GM21576 (cell line): ENCODE data around the gene C10orf67.
A peak's percentile ranks its signal among the peaks of the same experiment; 100 is the strongest.
"Not testable (repeated sequence)": the region's sequence is repeated elsewhere in the genome, so short reads cannot be mapped to it uniquely, and the experiment has no call there.

Source experiments
- ATAC-seq: cut with Tn5 transposase; IDR thresholded peaks from one replicate; pipeline ENCODE4 v1.9.1; 2021; ENCODE audit warnings: mild to moderate bottlenecking, moderate library complexity; ENCODE audit not compliant: unreplicated experiment

Gene C10orf67

DNA sequence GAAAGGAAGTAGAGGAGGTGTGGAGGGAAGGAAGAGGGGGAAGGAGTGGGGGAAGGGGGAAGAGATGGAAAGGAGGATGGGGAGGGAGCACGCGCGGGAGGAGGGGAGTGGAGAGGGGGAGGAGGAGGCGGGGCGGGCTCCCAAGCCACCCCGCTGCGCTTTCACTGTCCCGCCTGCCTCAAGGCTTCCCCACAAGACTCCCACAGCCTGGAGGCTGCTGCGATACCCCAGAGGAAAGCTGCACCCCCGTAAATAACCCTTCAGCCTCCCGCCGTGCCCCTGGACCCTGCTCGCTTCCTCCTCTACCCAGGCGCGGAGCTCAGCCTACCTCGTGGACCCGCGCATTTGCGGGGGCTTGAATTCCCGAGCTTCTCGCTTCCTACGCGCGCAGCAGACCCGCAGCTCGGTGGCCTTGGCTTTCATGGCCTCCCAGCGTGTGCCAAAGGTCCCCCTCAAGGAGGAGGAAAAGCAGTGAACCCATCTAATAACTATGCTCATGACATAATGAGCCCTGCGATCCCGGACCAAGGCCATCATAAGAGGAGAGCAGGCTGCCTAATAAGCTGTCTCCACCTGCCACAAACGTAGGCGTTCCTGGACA, at the start of gene C10orf67:
TSS of gene C10orf67 (minus strand) at position 557 of the 601 bp plus-strand sequence. CDS start at position 534, 23 bp downstream.
- no peak for ATAC-seq

DNA sequence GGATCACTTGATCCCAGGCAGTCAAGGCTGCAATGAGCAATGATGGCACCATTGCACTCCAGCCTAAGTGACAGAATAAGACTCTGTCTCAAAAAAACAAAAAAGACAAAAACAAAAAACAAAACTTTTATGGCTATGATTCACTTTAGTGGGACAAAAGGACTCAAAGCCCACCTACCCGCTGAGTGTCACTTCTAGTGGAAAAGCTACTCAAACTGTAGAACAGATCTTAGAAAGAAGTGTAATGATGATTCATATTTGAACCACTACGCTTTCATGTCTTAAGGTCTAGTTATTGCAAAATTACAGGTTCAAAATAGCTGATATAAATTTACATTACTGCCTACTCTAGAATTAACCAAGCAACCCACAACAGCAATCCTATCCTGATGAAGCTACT, 47.2 kb upstream of the C10orf67 start:
- ATAC-seq: no peak

DNA sequence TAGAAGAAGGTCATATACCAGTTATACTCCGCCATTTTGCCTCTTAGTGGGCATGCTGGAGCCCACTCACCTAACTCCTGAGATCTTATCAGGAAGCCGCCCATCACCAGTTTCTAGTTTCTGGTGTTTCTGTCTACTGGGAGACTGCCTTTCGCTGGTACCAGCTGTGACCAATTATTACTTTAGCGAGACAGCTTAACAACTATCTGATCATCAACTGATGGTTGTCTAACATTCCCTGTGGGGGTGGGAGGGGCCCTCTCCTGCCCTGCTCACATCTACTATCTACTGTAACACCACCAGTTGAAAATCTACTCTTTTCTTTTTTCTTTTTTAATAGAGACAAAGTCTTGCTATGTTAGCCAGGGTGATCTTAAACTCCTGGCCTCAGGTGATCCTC, 46.2 kb upstream of the C10orf67 start:
- ATAC-seq: no peak

DNA sequence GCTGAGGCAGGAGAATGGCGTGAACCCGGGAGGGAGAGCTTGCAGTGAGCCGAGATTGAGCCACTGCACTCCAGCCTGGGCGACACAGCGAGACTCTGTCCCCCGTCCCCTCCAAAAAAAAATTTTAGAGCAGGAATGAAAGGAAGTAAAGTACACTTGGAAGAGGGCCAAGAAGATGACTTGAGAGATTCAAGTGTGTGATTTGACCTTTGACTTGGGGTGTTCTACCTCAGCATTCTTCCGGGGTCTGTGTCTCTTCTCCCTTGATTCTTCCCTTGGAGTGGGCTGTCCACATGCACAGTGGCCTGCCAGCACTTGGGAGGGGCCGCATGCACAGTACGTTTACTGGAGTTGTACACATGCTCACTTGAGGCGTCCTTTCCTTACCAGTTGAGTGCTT, 45.8 kb upstream of the C10orf67 start:
- ATAC-seq: not testable (repeated sequence)

DNA sequence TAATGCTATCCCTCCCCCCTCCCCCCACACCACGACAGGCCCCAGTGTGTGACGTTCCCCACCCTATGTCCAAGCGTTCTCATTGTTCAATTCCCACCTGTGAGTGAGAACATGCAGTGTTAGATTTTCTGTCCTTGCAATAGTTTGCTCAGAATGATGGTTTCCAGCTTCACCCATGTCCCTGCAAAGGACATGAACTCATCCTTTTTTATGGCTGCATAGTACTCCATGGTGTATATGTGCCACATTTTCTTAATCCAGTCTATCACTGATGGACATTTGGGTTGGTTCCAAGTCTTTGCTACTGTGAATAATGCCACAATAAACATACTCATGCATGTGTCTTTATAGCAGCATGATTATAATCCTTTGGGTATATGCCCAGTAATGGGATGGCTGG, 42.9 kb upstream of the C10orf67 start:
- not testable (repeated sequence) for ATAC-seq

DNA sequence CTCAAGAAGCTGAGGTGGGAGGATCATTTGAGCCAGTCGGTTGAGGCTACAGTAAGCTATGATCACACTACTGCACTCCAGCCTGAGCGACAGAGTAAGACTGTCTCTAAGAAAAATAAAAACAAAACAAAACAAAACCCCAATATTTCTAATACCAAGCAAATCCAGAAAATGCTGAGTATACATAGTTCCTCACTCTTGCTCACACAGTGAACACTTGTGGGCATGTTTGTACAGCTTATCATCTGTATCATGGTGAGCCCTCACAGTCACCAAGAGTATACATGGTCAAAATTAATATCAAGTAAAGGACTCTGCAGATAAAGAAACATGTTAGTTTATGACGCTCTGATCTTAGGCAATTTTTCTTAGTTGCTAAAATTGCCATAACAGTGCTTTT, 41.5 kb upstream of the C10orf67 start:
- no peak for ATAC-seq

DNA sequence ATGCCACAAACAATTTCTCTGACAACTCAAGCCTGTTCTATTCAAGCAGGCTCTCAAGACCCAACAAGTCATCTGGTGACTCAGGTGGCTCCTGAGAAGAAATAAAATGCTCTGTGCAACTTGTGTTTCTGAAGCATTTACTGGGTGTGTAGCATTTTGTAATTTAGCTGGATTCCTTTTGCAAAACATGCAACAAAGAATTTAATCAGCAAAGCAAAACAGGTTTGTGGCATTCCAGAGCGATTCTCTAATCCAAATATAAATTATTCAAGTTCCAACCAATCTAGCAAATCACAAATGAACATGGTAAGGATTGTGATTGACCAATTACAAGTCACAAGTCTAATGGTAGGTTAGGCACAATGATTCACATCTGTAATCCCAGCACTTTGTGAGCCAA, 39.8 kb upstream of the C10orf67 start:
- no peak for ATAC-seq

DNA sequence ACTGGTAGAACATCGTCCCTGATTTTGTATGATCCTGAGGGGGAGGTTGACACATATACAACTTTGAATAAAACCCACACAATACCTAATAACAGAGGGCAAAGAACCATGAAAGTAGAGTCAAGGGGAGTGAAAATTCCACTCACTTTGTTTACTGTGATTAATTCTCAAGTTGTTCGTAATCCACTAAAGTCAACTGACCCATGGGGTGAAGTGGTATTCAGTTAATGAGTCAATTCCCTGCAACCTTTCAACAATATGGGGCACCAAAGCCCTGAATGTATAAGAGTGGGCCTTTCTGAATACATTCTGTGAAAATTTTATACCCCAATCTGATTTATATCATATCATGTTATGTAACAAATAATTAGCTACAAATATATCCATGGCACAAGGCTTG, 39.0 kb upstream of the C10orf67 start:
- ATAC-seq: no peak

DNA sequence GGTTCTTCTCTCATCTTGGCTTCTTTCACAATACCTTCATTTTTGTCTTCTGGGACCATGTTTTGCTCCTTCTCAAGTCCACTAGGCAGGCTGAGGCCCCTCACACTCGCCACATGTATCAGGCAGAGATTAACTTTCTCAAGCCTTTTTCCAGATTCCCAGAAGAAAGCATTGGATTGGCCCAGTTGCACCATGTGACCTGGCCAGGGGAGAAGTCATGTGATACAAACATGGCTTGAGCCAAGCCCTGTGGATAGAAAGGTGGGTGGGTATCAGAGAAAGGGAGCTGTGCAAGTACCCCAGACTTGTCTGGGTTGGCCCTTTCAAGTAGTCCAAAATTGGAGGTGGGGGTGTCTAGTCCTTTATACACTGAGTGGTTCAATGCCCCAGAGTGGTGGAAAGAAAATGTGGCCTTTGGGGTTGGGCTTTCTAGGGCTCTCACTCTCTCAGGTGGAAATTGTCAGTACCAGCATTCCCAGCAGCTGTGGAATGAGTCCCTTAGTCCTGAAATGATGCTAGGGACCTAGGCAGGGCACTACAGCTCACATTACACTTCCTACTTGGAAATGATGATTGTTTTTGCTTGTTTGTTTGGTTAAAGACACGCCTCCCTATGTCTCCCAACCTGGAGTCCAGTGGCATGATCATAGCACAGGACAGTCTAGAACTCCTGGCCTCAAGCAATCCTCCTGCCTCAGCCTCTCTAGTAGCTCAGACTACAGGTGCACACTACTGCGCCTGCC, 36.9 kb upstream of the C10orf67 start:
- ATAC-seq: no peak

DNA sequence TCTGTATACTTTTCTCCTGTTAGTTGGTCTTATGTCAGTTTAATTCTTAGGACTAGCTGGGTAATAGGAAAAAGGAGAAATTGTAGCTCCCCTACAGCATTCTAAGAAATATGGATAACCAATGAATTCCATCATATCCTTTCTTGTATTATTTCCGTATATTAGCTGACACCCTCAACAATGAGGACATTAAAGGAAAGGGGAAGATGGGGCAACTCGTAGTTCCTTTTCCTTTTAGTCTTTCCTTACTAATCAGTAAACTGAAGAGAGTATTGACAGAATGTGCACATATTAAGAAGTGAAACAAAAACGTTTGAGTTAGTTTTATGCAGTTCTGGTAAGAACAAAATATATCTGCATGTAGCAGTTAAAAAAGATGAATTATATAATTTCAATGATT, 35.1 kb upstream of the C10orf67 start:
- ATAC-seq: no peak

DNA sequence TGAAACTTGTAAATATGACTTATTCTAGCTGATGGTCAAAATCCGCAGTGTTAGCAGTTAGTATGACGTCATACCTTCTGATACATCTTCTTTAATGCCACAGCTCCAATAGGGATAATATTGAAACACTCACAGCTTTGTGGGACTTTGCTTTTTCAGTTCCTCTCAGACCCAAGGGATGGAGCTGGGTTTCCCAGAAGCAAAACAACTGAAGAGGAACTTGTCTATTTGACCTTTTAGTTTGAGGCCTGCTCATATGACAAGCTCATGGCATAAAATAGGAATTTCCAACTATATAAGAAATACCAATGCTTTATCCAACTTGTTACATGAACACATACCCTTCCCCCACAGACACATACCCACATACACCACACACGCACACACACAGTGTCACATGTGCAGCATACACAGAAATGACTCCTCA, 31.6 kb upstream of the C10orf67 start:
- ATAC-seq: no peak

DNA sequence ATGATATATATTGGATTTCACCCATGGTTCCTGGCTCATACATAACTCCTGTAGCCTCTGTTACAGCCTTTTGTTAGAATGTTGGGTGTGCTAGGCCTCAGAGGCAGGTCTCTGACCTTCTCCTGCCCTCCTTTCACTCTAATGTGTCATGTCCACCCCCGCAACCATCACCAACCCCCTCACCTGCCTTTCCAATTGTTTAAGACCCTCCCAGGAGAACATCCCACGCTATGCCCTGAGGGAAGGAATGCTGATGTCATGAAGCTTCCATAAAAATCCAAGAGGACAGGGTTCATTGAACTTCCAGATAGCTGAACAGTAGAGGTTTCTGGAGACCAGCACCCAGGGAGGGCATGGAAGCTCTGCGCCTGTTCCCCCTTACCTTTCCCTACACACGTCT, 30.8 kb upstream of the C10orf67 start:
- no peak for ATAC-seq

DNA sequence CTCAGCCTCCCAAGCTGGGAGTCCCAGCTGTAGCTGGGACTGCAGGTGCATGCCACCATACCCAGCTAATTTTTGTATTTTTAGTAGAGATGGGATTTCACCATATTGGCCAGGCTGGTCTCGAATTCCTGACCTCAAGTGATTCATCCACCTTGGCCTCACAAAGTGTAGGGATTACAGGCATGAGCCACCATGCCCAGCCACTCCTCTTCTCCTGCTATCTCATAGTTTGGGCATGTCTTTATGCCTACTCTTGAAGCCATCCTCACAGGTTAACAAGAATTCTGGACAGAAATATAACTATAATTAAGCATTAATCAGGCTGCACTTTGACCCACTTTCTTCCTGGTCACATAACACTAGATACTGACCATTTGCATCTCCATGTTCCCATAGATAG, 28.6 kb upstream of the C10orf67 start:
- no peak for ATAC-seq

DNA sequence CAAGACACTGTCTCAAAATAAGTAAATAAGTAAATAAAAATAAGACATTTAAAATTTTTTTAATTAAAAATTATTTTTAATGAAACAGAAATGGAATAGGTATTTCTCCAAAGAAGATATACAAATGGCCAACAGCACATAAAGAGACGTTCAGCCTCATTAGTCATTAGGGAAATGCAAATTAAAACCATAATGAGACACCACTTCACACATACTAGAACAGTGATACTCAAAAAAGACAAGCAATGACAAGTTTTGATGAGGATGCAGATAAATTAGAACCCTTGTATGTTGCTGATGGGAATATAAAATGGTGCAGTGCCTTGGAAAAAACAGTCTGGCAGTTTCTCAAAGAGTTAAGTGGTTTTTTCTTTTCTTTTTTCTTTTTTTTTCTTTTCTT, 26.5 kb upstream of the C10orf67 start:
- ATAC-seq: no peak

DNA sequence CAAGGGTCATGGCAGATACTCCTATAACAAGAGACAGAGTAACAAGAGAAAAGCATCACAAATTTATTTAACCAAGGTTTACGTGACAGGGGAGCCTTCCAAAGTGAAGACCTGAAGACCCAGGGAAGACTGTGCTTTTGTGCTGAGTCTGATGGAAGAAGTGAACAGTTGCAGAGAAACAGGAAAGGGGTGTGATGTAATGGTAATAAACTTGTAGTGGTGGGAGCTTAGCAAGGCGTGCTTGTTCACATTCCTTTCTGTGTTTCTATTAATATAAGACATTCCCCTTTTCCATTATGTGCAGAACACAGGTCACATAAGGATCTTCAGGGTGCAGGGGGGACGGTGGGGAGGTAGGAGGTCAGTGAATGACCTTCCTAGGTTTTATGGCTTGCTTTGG, 25.5 kb upstream of the C10orf67 start:
- ATAC-seq: no peak

DNA sequence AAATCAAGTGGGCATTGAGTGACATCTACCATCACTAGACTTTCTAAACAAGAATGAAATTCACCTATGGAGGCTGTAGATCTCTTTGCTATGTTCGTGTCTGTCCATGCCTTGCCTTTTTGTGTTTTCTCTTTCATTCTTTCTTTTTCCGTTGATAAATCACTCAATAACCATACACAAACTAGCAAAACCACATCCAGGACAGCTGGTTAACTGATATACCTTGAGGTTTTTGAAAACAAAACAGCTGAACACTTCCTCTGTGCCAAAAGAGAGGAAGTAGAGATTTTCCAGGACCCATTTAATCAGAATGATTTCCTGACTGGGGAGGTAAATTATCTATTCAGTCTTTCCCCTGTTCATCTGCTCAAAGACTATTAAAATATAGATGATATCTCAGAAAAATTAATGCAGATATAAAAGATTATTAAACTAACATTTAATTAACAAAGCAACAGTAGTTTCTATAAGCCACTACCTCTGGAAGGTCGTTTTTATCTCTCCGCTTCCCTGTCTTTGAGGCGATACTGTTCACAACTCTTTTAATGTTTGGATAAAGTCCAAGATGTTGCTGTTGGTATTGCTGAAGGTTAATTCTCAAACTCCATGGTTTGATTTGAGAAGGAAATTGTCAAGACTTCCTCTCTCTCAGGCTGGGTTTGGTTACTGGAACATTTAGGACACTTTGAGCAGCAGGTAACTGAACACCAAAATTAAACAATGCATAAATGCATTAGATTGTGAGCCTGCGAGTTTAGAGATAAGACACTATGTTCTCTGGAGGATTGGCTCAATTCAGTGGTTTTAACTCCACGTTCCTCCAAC, 24.4 kb upstream of the C10orf67 start:
- peak; percentile 74 for ATAC-seq

DNA sequence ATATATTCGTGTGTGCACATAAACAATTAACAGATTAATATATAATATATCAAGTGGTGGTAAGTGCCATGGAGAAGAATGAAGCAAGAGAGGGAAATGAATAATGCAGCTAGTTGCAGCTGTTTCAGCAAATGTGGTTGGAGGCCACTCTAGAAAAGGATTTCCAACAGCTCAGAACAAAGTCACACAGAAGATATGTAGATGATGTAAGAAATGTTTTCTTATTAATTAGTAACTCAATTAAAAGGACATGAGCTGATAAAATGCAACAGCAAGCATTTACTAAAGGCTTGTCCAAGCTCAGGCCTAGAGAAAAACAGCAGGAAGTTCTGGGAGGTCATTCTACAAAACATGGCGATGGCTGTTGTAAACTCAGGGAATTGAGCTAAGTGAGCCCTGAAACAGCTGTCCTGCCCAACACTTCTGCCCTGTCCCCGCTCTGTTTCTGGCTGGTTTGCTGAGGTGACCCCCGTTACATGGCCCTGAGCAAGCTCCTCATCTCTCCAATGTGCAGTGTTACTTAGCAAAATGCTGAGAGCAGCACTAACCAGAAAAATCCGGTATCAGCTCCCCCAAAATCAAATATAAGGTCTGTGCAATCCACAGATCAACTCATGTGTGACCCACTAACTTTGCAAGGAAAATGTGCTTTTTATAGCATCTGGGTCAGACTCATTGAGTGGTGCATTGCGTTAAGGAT, 23.4 kb upstream of the C10orf67 start:
- ATAC-seq: no peak

DNA sequence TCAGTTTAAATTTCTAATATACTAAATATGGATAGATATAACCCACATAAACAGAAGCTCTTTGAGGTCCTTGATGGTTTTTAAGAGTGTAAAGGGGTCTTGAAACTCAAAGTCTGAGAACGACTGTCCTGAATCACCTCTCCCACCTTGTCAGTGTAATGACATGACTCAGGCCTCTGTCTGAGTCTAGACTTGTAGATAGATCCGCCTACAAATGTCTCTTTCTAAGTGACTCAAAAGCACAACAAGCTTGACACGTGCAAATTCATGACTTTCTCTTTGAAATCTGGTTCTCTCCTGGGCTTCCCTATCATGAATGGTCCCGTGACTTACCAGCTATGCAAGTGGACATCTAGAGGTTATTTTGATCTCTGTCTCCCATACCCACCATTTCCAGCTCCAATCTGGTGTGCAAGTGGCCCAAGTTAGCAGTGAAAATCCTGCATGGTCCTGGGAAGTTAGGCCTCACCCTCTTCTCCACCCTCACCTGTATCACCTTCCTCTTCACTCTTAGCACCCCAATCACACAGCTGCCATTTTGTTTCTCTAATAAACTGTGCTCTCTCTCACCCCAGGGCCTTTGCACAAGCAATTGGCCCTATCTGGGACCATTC, 20.9 kb upstream of the C10orf67 start:
- ATAC-seq: peak; percentile 28

DNA sequence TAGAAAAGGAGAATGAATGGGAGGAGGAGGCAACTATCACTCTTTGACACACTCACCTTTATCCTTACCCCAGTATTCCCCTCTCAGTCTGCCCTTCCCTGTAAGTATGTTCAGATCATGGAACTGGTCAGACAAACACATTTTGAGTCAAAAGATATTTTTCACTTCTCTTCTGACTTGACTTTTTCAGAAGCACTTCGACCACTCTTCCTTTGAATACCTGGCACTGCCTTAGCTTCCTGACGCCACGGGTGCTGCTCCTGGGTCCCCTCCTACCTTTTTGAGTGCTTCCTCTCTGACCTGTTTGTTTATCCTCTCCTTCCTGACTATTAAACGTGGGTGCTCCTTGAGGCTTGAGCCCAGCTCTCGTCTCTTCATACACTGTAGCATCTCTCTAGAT, 19.8 kb upstream of the C10orf67 start:
- ATAC-seq: no peak

DNA sequence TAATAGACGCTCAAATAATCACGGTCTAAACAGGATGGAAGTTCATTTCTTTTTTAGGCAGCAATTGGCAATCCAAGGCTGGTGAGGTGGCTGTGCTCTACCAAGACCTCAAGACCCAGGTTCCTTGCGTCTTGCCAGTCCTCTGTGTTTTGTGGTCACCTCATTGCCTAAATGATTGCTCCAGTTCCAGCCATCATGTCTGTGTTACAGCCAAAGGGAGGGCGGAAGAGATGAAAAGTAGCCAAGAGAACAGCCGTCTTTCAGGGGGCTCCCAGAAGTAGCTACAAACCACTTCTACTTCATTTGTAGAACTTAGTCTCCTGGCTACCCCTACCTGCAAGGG, 19.2 kb upstream of the C10orf67 start:
- no peak for ATAC-seq
